ENCODE measurements around the gene SPEN.

SPEN gene

GRCh38 chr1:15931401-15931800, 83.9 kb downstream of the SPEN start:
- Histone ChIP-seq H3K4me1 (ENCODE audit: control insufficient read depth, insufficient read depth, low read length) (no peaks in the 10 kb centered on the region), H3K36me3 (ENCODE audit: control insufficient read depth in 2 of 2, insufficient read depth in 1 of 2, low read length in 2 of 2) (peaks cover 38 to 100% of the 10 kb centered on the region in 2 experiments), H3K4me3 (ENCODE audit: low read depth, low read length) (no peak overlapping the region), H3K27ac (ENCODE audit: extremely low read depth, low read depth, low read length) (no peak overlapping the region), H3K9me3 (ENCODE audit: control insufficient read depth, insufficient read depth, low read depth, low read length) (no peaks in the 10 kb centered on the region)
- POLR2A ChIA-PET = no interaction called here
- TF ChIP-seq ZNF19 (tag by site-specific recombination; IDR thresholded peaks at IDR 0.05; ENCODE audit: low read depth) (no peak), SALL2 (tag by site-specific recombination; IDR thresholded peaks at IDR 0.05; ENCODE audit: borderline replicate concordance) (no peak), ZNF549 (tag by site-specific recombination; IDR thresholded peaks at IDR 0.05) (no peak), ZBTB7A (tag by site-specific recombination; IDR thresholded peaks at IDR 0.05; ENCODE audit: low read depth) (no peak), ZBTB20 (tag by site-specific recombination; IDR thresholded peaks at IDR 0.05) (no peak), ZNF555 (tag by site-specific recombination; conservative IDR thresholded peaks at IDR 0.05) (no peak), PRDM6 (tag by site-specific recombination; IDR thresholded peaks at IDR 0.05) (no peak), ZNF302 (tag by site-specific recombination; IDR thresholded peaks at IDR 0.05; ENCODE audit: low read depth) (no peak)
- CTCF ChIA-PET = interaction anchor here (1.2 kb wide), 1 partner anchor 139 kb away, joined by 4 read pairs; no protein-coding TSS in a partner anchor

- TF ChIP-seq PRDM6 (tag by site-specific recombination; IDR thresholded peaks at IDR 0.05) (no peak), ZNF362 (tag by site-specific recombination; IDR thresholded peaks at IDR 0.05) (no peak), PRDM4 (tag by site-specific recombination; IDR thresholded peaks at IDR 0.05) (no peak), HOXA7 (CRISPR knock-in tag; IDR thresholded peaks at IDR 0.05; ENCODE audit: borderline replicate concordance) (no peak), GFI1B (tag by site-specific recombination; IDR thresholded peaks at IDR 0.05) (no peak), ZNF112 (tag by site-specific recombination; IDR thresholded peaks at IDR 0.05) (no peak), ZBTB48 (tag by site-specific recombination; IDR thresholded peaks at IDR 0.05) (no peak), KLF10 (tag by site-specific recombination; IDR thresholded peaks at IDR 0.05) (no peak), ZNF621 (tag by site-specific recombination; IDR thresholded peaks at IDR 0.05) (no peak), ZNF366 (tag by site-specific recombination; conservative IDR thresholded peaks at IDR 0.05) (no peak), ZBTB7A (tag by site-specific recombination; IDR thresholded peaks at IDR 0.05; ENCODE audit: low read depth) (no peak)
- no peaks in the 10 kb centered on the region for H3K4me1 ChIP-seq (ENCODE audit: control insufficient read depth, insufficient read depth, low read length)
- peaks cover 36 to 100% of the 10 kb centered on the region in 2 experiments for H3K36me3 ChIP-seq (ENCODE audit: control insufficient read depth in 2 of 2, insufficient read depth in 1 of 2, low read length in 2 of 2)
- CTCF ChIA-PET = no interaction called here
- POLR2A ChIA-PET = no interaction called here
- no peak overlapping the region for H3K27ac ChIP-seq (ENCODE audit: extremely low read depth, low read depth, low read length)
- H3K4me3 ChIP-seq (ENCODE audit: low read depth, low read length) = no peak overlapping the region
- no peaks in the 10 kb centered on the region for H3K9me3 ChIP-seq (ENCODE audit: control insufficient read depth, insufficient read depth, low read depth, low read length)
These were observed 84.4 kb downstream of the SPEN start for GRCh38 chr1:15931884-15932283.
